ENCODE measurements around the gene TOR2A.

TOR2A gene

DNA sequence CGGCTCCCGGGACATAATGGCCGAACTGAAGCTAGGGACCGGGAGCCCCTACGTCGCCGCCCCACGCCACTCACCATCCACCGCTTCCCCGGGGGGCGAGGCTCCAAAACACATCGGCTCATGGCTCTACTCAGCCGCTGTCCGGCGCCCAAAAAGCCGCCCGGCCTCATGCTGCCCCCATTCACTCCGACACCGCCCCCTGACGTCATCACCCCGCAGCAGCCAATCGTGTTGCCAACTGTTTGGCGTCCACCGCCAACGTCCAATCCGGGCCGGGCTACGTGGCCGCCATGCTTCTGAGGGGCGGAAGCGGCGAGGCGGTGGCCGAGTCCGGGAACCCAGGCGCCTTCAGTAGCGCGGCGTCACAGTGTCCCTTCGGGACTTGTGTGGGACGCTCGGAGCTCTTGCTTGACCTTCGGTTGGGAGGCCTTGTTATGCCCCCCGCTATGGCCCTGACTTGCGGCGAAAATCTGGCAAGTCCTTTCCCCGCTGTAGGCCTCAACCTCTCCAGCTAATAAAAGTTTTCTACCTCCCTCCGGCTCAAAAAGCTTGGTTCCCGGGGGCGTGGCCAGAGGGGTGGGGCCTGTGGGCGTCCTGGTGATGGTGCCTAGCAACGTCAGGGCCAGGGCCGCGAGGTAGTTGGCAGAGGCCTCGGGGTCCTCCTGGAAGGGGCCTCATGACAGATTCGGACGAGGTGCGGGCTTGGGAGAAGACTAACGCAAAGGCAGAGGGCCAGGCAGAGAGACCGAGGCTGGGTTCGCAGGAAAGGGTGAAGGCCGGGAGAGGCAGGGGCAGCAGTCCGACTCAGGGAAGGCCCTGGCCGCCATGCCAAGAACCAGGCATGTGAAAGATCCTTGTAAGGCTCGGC is 19.4 kb downstream of the TOR2A start, which contains the start of the genes PTRH1 and TTC16:
Gene PTRH1 (minus strand): TSS at position 194 of the 868 bp plus-strand sequence. CDS start 24 bp downstream, at position 170.
Gene TTC16 (plus strand): TSS at position 610 of the 868 bp plus-strand sequence. CDS start 67 bp downstream, at position 677.
- peak; percentile 100 for DNase-seq (ENCODE audit: low spot score)
- in situ Hi-C loops (cut with MboI; ENCODE audit: low sequenced_read_pairs, unreplicated experiment) = no loop called here
- TF ChIP-seq, protein P1, sequence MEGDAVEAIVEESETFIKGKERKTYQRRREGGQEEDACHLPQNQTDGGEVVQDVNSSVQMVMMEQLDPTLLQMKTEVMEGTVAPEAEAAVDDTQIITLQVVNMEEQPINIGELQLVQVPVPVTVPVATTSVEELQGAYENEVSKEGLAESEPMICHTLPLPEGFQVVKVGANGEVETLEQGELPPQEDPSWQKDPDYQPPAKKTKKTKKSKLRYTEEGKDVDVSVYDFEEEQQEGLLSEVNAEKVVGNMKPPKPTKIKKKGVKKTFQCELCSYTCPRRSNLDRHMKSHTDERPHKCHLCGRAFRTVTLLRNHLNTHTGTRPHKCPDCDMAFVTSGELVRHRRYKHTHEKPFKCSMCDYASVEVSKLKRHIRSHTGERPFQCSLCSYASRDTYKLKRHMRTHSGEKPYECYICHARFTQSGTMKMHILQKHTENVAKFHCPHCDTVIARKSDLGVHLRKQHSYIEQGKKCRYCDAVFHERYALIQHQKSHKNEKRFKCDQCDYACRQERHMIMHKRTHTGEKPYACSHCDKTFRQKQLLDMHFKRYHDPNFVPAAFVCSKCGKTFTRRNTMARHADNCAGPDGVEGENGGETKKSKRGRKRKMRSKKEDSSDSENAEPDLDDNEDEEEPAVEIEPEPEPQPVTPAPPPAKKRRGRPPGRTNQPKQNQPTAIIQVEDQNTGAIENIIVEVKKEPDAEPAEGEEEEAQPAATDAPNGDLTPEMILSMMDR (IDR thresholded peaks at IDR 0.05; ENCODE audit: borderline replicate concordance, control extremely low read depth, extremely low read depth, insufficient read depth, missing control alignments) = no peak

DNA sequence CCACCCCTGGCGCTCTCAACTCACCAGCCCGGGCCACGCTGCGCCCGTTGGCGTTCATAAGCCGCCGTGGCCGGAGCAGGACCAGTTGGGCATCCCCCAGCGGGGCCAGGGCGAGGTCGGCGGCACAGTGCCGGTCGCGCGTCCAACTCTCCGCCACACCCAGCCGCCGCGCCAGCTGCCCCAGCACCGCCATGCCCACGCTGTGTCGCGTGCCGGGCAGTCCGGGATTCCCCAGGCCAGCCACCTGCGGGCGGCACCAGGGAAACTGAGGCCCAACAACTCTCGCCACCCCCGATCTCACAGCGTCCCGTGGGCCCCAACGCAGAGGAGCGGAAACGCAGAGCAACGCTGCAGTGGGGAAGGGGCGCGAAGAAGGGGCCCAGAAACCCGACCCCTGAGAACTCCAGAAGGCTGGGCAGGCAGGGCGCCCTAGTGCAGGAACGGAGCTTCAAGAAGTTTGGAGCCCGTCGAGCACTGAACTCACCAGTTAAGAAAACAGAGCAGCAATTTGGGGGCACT is 20.1 kb downstream of the TOR2A start:
- TF ChIP-seq, protein P1 (IDR thresholded peaks at IDR 0.05; ENCODE audit: borderline replicate concordance, control extremely low read depth, extremely low read depth, insufficient read depth, missing control alignments) = no peak
- DNase-seq (ENCODE audit: low spot score) = peak; percentile 61
- in situ Hi-C loops (cut with MboI; ENCODE audit: low sequenced_read_pairs, unreplicated experiment) = no loop called here

DNA sequence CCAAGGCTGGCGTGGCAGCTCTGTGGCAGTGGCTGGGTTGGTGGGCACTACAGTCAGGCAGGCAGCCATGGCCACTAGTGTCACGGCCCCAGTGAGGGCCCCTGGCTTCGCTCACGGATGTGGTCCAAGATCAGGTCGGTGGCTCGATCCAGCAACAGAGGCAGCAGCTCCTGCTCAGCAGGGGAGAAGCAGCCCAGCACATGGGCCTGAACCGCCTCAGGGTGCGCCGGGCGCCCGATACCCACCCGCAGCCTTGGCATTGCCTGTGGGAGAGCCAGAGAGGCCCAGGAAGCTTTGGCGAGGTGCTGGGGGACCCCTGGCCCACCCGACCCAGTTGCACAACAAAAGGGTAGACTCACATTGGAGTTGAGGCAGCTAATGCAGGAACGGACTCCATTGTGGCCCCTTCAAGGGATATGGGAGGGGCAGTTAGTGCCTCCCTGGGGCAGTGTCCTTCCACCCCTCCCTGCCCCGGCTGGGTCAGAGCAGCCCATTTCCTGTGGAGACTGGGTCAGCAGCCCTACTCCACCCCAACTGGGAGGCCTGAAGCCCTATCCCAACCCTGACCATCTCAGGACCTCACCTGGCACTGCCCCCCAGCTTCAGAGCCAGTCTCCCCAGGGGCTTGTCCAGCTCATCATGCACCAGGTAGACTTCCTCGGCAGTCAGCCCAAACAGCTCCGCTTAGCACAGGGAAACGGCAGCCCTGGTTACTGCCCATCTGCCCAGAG is 20.9 kb downstream of the TOR2A start:
- TF ChIP-seq, protein P1 (IDR thresholded peaks at IDR 0.05; ENCODE audit: borderline replicate concordance, control extremely low read depth, extremely low read depth, insufficient read depth, missing control alignments) = no peak
- in situ Hi-C loops (cut with MboI; ENCODE audit: low sequenced_read_pairs, unreplicated experiment) = no loop called here
- no peak for DNase-seq (ENCODE audit: low spot score)

DNA sequence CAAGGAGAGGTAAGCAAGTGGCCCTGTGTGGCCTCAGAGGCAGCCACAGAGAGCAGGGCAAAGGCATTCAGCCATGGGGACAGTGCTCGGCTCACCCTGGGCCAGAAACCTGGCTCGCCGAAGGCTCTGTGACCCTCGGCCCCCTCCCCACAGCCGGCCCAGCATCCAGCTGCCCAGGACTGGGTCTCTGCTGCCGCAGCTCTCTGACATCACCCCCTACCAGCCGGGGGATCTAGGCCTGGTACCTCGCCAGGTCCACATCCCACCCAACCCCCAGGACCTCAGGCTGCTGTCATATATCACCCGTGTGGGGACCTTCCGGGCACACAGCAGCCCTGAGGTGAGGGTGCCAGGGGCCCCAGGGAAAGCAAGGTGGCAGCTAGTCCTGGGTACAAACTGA is 22.2 kb downstream of the TOR2A start:
- no peak for DNase-seq (ENCODE audit: low spot score)
- in situ Hi-C loops (cut with MboI; ENCODE audit: low sequenced_read_pairs, unreplicated experiment) = no loop called here
- TF ChIP-seq, protein P1 (IDR thresholded peaks at IDR 0.05; ENCODE audit: borderline replicate concordance, control extremely low read depth, extremely low read depth, insufficient read depth, missing control alignments) = no peak

DNA sequence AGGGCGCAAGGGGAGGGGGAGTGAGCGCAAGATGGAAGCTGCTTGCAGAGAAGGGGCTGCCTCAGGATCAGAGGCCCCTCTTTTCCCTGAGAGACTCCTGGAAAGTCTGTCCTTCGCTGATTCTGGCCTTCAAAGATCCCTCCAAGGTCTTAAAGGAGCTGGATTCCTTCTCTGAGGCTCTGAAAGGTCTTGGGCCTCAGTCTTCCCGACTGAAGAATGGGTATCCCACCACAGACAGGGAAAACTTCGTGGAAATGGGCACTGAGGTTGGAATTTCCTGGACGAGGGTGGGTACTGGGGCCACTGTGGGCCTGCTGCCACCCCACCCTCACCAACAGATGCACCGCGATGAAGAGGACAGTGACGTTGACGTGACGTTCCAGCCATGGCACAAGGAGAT is 22.7 kb downstream of the TOR2A start:
- in situ Hi-C loops (cut with MboI; ENCODE audit: low sequenced_read_pairs, unreplicated experiment) = no loop called here
- no peak for DNase-seq (ENCODE audit: low spot score)
- TF ChIP-seq, protein P1 (IDR thresholded peaks at IDR 0.05; ENCODE audit: borderline replicate concordance, control extremely low read depth, extremely low read depth, insufficient read depth, missing control alignments) = no peak

DNA sequence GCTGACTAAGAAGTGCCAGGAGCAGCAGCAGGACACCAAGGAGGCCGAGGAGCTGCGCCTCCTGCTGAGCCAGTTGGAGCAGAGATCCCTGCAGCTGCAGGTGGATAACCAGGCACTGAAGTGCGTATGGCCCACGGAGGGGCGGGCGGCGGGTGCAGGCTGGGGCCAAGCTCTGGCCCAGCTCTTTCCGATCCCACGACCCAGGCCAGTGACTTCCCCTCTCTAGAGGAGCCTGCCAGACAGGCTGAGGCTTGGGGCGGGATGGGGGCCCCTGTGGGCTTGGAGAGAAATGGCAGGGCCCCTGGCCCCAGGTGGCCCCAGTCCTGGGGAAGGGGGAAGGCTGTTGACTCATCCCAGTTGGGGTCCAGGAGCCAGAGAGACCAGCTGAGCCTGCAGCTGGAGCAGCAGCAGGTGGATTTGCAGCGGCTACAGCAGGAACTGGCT is 23.2 kb downstream of the TOR2A start:
- DNase-seq (ENCODE audit: low spot score) = no peak
- in situ Hi-C loops (cut with MboI; ENCODE audit: low sequenced_read_pairs, unreplicated experiment) = no loop called here
- TF ChIP-seq, protein P1 (IDR thresholded peaks at IDR 0.05; ENCODE audit: borderline replicate concordance, control extremely low read depth, extremely low read depth, insufficient read depth, missing control alignments) = no peak

Measured in GM13976 (cell line).